RPMI7951 (cell line): ENCODE results near the gene CENPS. TPM values are rescaled to one million over a fixed set of nuclear protein-coding genes. Genes with fewer than 3 reads are reported as not detected.
"Not testable (repeated sequence)": the region's sequence is repeated elsewhere in the genome, so short reads cannot be mapped to it uniquely, and the experiment has no call there.

Experiments
- DNase-seq: peaks from one replicate; pipeline ENCODE4 v3.0.0-alpha.2; 2012; ENCODE audit warnings: low read depth
- total RNA-seq: library from RNA; depleted of rRNA; stranded (reverse); fragments of >200 nt; shearing (Covaris generic); gene quantifications from 2 replicates; pipeline ENCODE4 v1.2.3, GENCODE V29; 2014

Gene CENPS
- total RNA-seq, 1 experiment from 2014 or later: 28.5 TPM

- DNase-seq: no peak
These were observed 10.9 kb upstream of the CENPS start for GRCh38 chr1:10419351-10419750.

GRCh38 chr1:10421637-10422036, 8.6 kb upstream of the CENPS start:
- DNase-seq: no peak

- DNase-seq: peak; percentile 54
These were observed 6.2 kb upstream of the CENPS start for GRCh38 chr1:10424034-10424433.

GRCh38 chr1:10424651-10425050, 5.6 kb upstream of the CENPS start:
- no peak for DNase-seq

- not testable (repeated sequence) for DNase-seq
These were observed 4.3 kb upstream of the CENPS start for GRCh38 chr1:10425826-10426534.

- DNase-seq: not testable (repeated sequence)
These were observed 3.7 kb upstream of the CENPS start for GRCh38 chr1:10426535-10426848.

- no peak for DNase-seq
These were observed 1.2 kb upstream of the CENPS start for GRCh38 chr1:10428984-10429383.

- no peak for DNase-seq
These were observed 391 bp upstream of the CENPS start for GRCh38 chr1:10429868-10430215.

GRCh38 chr1:10431070-10431730, 967 bp downstream of the CENPS start:
- peak; percentile 36 for DNase-seq

GRCh38 chr1:10432910-10433700, 2.9 kb downstream of the CENPS start:
- DNase-seq: no peak

- DNase-seq: no peak
These were observed 3.6 kb downstream of the CENPS start for GRCh38 chr1:10433790-10434189.

GRCh38 chr1:10434590-10434989, 4.4 kb downstream of the CENPS start:
- DNase-seq: no peak

GRCh38 chr1:10437052-10437451, 6.8 kb downstream of the CENPS start:
- DNase-seq: no peak

- DNase-seq: no peak
These were observed 8.5 kb downstream of the CENPS start for GRCh38 chr1:10438677-10439163.

GRCh38 chr1:10440305-10440704, 10.1 kb downstream of the CENPS start:
- DNase-seq: no peak

GRCh38 chr1:10440794-10441193, 10.6 kb downstream of the CENPS start:
- DNase-seq: no peak

GRCh38 chr1:10444248-10444647, 14.0 kb downstream of the CENPS start:
- no peak for DNase-seq

- DNase-seq: no peak
These were observed 14.7 kb downstream of the CENPS start for GRCh38 chr1:10444795-10445397.

GRCh38 chr1:10446790-10447422, 16.7 kb downstream of the CENPS start:
- DNase-seq: no peak

- DNase-seq: no peak
These were observed 19.5 kb downstream of the CENPS start, which contains the start of gene CORT for GRCh38 chr1:10449751-10450150. Gene CORT (plus strand): TSS chr1:10450031. CDS start chr1:10450224, 193 bp downstream.

GRCh38 chr1:10450156-10450814, 20.1 kb downstream of the CENPS start:
- no peak for DNase-seq
